ENCODE data around the gene ULK1.

ULK1 gene

DNA sequence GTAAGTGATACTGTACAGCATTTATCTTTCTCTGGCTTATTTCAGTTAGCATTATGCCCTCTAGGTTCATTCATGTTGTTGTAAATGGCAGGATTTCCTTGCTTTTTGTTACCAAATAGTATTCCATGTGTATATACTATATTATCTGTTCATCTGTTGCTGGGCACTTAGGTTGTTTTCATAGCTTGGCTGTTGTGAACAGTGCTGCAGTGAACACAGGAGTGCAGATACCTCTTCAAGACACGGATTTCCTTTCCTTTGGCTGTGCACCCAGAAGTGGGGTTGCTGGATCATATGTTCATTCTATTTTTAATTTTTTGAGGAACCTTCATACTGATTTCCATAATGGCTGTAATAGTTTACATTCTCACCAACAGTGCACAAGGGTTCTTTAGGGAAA, 76.8 kb downstream of the ULK1 start:
- DNase-seq (ENCODE audit: low read depth in 2 of 2), result no peak
